Colonic mucosa (tissue), 4 donors: ENCODE measurements around the gene MBTPS2. TPM values are rescaled to one million over a fixed set of nuclear protein-coding genes. Genes with fewer than 3 reads are reported as not detected.

Experiments
- DNase-seq: peaks from one replicate; pipeline ENCODE4 v3.0.0-alpha.2; 2020
- H3K27ac ChIP-seq: fragments of 200-600 bp; one replicate; pipeline ENCODE4 v1.8.0; 2021
- H3K27me3 ChIP-seq: fragments of 200-600 bp; one replicate; pipeline ENCODE4 v1.8.0; 2021
- H3K36me3 ChIP-seq: fragments of 200-600 bp; one replicate; pipeline ENCODE4 v1.8.0; 2021
- H3K4me1 ChIP-seq: fragments of 200-600 bp; one replicate; pipeline ENCODE4 v1.8.0; 2021; ENCODE audit warnings: mild to moderate bottlenecking
- H3K4me3 ChIP-seq: fragments of 200-600 bp; one replicate; pipeline ENCODE4 v1.8.0; 2021
- H3K9ac ChIP-seq, 2 donors: one replicate each; pipeline ENCODE4 v1.7.0; 2013; ENCODE audit warnings: control low read depth in 2 of 2, low read depth in 2 of 2, low read length in 2 of 2
- H3K9me3 ChIP-seq: fragments of 200-600 bp; one replicate; pipeline ENCODE4 v1.8.0; 2021
- intact Hi-C: fragments of 100-400 bp; cut with DNase I; formaldehyde crosslinking; loops from one replicate; pipeline ENCODE4 v1.14.1; 2022
- total RNA-seq, 2 donors: library from RNA; stranded (reverse); fragmentation: NEBNext Ultra II Directional in 1 of 2; extraction: Animal tissue kit (Norgen Biotek cat#: 25700) in 1 of 2; gene quantifications; one replicate each; pipeline ENCODE4 v1.2.1, GENCODE V29; 2021
- TF ChIP-seq, protein P1 (sequence below): fragments of 200-600 bp; IDR thresholded peaks from one replicate; pipeline ENCODE4 v1.8.0; 2022; ENCODE audit warnings: antibody characterized with exemption, mild to moderate bottlenecking
- donor health status: healthy.
- donor health status: DM: no; HTN: no; CAD: no.
- donor health status: DM: no; HTN: no; CAD: no.

MBTPS2 gene
- total RNA-seq, 2 donors from 2014 or later: 8.3 to 8.8 TPM

DNA sequence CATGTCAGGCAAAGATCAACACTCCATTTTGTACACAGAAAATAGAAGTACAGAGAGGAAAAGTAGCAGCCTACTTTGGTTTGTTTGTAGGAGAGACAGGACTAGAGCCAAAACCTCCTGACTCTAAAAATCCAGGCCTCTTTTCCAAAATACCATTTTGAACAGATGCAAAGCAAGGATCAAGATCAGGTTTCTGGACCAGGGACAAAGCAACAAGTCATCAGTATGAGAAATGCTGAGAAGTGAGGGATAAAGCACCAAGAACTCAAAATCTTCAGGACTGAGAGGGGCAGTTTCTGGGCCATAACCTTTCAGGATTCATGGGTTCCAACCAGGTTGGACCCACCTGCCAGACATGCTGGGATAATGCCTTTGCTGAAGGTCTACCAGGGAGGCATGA, 36.6 kb upstream of the MBTPS2 start:
- TF ChIP-seq, protein P1, sequence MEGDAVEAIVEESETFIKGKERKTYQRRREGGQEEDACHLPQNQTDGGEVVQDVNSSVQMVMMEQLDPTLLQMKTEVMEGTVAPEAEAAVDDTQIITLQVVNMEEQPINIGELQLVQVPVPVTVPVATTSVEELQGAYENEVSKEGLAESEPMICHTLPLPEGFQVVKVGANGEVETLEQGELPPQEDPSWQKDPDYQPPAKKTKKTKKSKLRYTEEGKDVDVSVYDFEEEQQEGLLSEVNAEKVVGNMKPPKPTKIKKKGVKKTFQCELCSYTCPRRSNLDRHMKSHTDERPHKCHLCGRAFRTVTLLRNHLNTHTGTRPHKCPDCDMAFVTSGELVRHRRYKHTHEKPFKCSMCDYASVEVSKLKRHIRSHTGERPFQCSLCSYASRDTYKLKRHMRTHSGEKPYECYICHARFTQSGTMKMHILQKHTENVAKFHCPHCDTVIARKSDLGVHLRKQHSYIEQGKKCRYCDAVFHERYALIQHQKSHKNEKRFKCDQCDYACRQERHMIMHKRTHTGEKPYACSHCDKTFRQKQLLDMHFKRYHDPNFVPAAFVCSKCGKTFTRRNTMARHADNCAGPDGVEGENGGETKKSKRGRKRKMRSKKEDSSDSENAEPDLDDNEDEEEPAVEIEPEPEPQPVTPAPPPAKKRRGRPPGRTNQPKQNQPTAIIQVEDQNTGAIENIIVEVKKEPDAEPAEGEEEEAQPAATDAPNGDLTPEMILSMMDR: no peak
- no peak for DNase-seq
- Histone ChIP-seq H3K27me3 (no peaks in the 10 kb centered on the region), H3K36me3 (no peaks in the 10 kb centered on the region), H3K4me3 (no peak overlapping the region), H3K9ac (no peak overlapping the region), H3K27ac (no peak overlapping the region), H3K4me1 (no peaks in the 10 kb centered on the region), H3K9me3 (no peaks in the 10 kb centered on the region)
- intact Hi-C loops: no loop called here

DNA sequence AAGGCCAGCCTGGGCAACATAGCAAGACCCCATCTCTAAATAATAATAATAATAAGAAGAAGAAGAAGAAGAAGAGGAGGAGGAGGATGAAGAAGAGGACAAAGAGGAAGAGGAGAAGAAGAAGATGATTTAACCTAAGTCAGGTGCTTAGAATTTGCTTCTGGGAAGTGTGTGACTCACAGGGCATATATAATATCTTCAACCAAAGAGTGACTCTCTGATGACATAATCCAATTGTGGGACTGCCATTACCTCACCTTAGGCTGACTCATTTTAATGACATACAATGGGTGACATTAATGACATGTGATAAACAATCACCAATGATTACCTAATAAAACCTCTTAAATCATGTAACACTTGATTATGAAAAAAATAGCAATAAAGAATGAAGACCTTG, 32.7 kb upstream of the MBTPS2 start:
- Histone ChIP-seq H3K9ac (no peak overlapping the region), H3K4me3 (no peak overlapping the region), H3K36me3 (no peaks in the 10 kb centered on the region), H3K4me1 (no peaks in the 10 kb centered on the region), H3K27me3 (no peaks in the 10 kb centered on the region), H3K27ac (no peak overlapping the region), H3K9me3 (no peaks in the 10 kb centered on the region)
- TF ChIP-seq, protein P1: no peak
- DNase-seq: no peak
- intact Hi-C loops: no loop called here

- no peak overlapping the region for H3K4me3 ChIP-seq
- no peaks in the 10 kb centered on the region for H3K9me3 ChIP-seq
- H3K36me3 ChIP-seq: no peaks in the 10 kb centered on the region
- TF ChIP-seq, protein P1: no peak
- intact Hi-C loops: no loop called here
- H3K9ac ChIP-seq: no peak overlapping the region
- DNase-seq: no peak
- no peaks in the 10 kb centered on the region for H3K4me1 ChIP-seq
- H3K27me3 ChIP-seq: no peaks in the 10 kb centered on the region
- no peak overlapping the region for H3K27ac ChIP-seq
These were observed 27.6 kb upstream of the MBTPS2 start for GRCh38 chrX:21811832-21812231.

- H3K4me3 ChIP-seq: no peak overlapping the region
- no peaks in the 10 kb centered on the region for H3K27me3 ChIP-seq
- H3K36me3 ChIP-seq: no peaks in the 10 kb centered on the region
- H3K9me3 ChIP-seq: no peaks in the 10 kb centered on the region
- H3K4me1 ChIP-seq: no peaks in the 10 kb centered on the region
- no peak for DNase-seq
- no peak overlapping the region for H3K9ac ChIP-seq
- TF ChIP-seq, protein P1: no peak
- H3K27ac ChIP-seq: no peak overlapping the region
- intact Hi-C loops: no loop called here
These were observed 26.8 kb upstream of the MBTPS2 start for GRCh38 chrX:21812628-21813027.

- H3K4me1 ChIP-seq: no peaks in the 10 kb centered on the region
- H3K9me3 ChIP-seq: no peaks in the 10 kb centered on the region
- TF ChIP-seq, protein P1: no peak
- no peak overlapping the region for H3K27ac ChIP-seq
- no peak overlapping the region for H3K4me3 ChIP-seq
- H3K27me3 ChIP-seq: no peaks in the 10 kb centered on the region
- H3K36me3 ChIP-seq: no peaks in the 10 kb centered on the region
- DNase-seq: no peak
- intact Hi-C loops: no loop called here
- no peak overlapping the region for H3K9ac ChIP-seq
These were observed 25.6 kb upstream of the MBTPS2 start for GRCh38 chrX:21813612-21814368.
